ENCODE measurements around the gene ARHGAP25.

Gene ARHGAP25

DNA sequence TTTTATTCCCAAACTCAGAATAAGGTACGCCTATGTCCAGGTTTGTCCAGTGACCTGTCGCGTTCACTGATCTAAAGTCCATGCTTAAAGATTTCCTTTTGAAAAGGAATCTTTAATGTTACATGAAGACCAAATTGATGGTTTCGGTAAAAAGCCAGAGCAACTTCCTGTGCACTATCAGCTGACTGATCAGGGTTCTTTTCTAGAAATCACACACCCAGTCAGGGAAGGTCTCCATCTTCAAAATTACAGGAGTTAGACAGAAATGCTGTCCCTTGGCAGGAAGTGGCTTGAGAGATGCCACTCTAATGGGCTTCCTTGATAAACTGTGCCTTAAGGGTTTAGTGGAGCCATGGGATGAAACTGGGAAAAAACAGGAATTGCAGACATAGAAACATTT is 14.7 kb upstream of the ARHGAP25 start:
- TF ChIP-seq, protein P1, sequence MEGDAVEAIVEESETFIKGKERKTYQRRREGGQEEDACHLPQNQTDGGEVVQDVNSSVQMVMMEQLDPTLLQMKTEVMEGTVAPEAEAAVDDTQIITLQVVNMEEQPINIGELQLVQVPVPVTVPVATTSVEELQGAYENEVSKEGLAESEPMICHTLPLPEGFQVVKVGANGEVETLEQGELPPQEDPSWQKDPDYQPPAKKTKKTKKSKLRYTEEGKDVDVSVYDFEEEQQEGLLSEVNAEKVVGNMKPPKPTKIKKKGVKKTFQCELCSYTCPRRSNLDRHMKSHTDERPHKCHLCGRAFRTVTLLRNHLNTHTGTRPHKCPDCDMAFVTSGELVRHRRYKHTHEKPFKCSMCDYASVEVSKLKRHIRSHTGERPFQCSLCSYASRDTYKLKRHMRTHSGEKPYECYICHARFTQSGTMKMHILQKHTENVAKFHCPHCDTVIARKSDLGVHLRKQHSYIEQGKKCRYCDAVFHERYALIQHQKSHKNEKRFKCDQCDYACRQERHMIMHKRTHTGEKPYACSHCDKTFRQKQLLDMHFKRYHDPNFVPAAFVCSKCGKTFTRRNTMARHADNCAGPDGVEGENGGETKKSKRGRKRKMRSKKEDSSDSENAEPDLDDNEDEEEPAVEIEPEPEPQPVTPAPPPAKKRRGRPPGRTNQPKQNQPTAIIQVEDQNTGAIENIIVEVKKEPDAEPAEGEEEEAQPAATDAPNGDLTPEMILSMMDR (IDR thresholded peaks at IDR 0.05) = no peak

DNA sequence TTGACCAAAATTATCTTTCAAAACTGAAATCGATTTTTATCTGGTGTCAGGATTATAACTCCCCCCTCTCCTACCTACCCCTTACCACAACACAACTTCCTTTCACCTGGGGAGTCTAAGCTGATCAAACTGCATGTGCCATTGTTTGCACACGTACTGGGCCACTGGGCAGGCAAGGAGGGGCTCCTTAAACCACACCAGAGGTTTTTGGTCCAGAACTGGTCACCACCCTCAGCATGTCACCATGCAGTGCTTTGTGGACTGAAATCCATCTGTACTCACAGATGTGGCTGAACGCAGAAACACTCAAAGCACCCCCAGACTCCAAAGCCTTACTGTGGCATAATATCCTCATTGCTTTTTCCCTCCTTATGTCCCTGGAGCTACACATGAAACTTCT is 13.9 kb upstream of the ARHGAP25 start:
- TF ChIP-seq, protein P1 (IDR thresholded peaks at IDR 0.05) = no peak

DNA sequence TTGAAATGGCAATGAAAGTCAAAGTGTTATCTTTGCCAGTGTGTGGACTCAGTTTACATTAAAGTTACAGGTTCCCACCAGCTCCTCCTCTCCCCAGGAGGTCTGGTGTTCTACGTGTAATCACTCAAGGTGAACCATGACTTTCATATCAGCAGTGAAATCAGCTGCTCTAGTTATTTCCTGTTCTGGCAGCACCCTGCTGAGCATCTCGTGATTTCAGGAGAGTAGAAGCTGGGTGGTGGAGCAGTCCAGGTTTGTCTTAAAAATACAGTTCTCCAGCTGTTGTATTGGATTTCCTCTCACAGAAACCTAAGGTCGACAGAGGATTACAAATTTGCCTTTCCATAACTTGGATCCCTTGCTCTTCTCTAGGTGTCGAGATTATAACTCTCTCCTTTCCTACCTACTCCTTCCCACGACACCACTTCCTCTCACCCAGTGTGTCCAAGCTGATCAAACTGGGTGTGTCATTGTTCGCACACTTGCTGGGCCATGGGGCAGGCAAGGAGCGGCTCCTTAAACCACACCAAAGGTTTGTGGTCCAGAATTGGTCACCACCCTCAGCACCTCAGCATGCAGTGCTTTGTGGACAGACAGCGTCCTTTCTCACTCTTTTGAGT is 13.0 kb upstream of the ARHGAP25 start:
- TF ChIP-seq, protein P1 (IDR thresholded peaks at IDR 0.05) = no peak

DNA sequence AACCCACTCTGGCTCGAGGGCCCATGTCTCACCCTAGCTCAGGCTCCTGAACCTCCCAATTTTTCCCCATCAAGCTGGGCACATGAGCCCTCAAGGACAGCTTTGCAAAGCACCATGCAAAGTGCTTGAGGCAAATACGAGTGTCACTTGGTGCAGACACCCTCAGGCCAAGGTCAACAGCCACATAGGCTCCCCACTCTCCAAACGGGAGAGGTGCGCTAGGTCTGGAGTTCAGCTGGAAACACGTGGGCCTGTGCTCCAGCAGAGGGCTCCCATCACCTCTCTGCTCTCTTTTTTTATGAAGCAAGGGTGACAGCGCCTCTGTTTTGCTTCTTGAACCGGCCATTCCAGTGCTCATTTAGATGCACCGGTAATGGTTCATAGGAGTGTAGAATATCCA is 11.9 kb upstream of the ARHGAP25 start:
- TF ChIP-seq, protein P1 (IDR thresholded peaks at IDR 0.05) = no peak

DNA sequence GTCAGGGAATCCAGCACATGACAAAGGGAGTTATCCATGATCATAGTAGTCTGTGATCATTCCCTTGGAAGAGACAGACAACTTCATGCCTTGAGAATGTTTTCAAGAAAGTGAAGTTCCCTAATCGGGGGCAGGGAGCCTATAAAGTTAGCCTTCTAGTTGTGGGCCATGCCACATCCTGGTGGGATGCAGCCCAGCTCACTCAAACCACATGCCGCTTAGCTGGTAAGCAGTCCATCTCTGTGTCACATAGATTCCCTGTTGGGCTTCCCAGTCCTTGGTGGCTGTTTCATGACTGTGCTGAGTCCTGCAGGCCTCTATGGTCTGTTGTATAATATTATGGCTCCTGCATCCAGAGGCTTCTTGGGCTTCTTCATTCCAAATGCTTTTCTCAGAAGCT is 11.4 kb upstream of the ARHGAP25 start:
- TF ChIP-seq, protein P1 (IDR thresholded peaks at IDR 0.05) = no peak

DNA sequence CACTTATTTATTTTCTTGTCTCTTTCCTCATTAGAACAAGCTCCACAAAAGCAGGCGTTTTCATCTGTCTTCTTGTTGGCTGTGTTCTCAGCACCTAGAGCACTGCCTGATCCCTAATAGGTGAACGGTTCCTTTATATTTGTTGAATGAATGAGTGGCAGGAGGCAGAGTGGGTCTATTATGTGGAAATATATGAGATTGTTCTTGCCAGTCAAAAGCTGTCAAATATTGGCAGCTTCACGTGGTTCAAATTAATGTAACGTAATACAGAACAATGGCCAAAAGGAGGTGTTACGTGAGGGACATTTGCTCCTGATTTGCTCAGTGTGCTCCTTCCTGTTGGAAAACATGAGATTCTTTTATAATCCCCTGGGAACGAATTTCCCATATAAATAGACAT is 8.5 kb upstream of the ARHGAP25 start:
- TF ChIP-seq, protein P1 (IDR thresholded peaks at IDR 0.05) = no peak

DNA sequence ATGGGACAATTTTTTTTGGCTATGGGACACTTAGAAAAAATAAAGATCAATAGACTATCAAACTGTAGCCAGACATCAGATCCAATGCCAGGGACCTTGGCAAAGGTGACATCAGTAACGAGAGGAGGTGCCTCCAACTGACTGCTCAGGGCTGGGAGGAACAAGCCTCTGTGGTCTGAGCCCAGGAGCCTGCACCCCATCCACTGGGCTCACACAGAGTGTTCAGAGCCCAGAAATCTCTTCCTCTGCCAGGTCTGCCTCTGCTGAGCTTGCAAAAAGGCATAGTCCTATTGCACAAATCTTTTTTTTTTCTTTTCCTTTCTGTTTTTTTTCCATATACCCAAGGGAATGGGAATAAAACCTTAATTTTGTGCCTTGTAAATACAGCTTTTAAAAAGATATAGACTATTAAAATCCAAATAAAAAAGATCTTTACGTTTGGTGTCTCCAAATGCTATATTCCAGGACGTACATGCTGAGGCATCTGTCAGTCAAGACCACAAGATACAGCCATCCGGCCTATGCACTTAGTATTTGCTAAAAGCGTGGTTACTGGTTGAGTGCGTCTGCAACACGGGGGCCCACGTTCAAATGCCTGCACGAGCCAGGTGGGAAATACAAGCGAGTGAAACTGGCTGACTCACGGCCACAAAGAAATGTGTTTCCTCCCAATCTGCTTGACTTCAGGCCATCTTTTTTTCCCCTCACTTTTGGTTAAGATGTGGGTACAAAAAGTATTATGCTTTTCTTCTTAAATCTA is 7.8 kb upstream of the ARHGAP25 start:
- TF ChIP-seq, protein P1 (IDR thresholded peaks at IDR 0.05) = no peak
